H1 (cell line): ENCODE results near the gene PHKG2.

Source experiments
- EP300 ChIP-seq, 2 experiments: IDR thresholded peaks; 1 replicate in 1 of 2; 2 replicates in 1 of 2; pipeline ENCODE4 v1.6.1; 2011 to 2012; ENCODE audit warnings: low read depth in 2 of 2, low read length in 2 of 2, mild to moderate bottlenecking in 2 of 2, borderline replicate concordance in 1 of 2, inconsistent platforms in 1 of 2, moderate library complexity in 1 of 2
- HDAC6 ChIP-seq: IDR thresholded peaks from one replicate; pipeline ENCODE4 v1.7.1; 2012; ENCODE audit warnings: low read depth, mild to moderate bottlenecking, inconsistent platforms, low read length, moderate library complexity
- JUND ChIP-seq: IDR thresholded peaks from 2 replicates; pipeline ENCODE4 v1.6.1; 2011; ENCODE audit warnings: mild to moderate bottlenecking, improper control_type of control experiment, low read length
- MAFK ChIP-seq: IDR thresholded peaks from 2 replicates; pipeline ENCODE4 v1.6.1; 2012; ENCODE audit warnings: low read depth, mild to moderate bottlenecking, improper control_type of control experiment, low read length
- POLR2AphosphoS5 ChIP-seq: IDR thresholded peaks from 2 replicates; pipeline ENCODE4 v1.6.1; 2011; ENCODE audit warnings: low read depth, low read length
- SIN3A ChIP-seq, 2 experiments: IDR thresholded peaks in 1 of 2; conservative IDR thresholded peaks in 1 of 2; 2 replicates each; pipeline ENCODE4 v1.6.1; 2011 to 2012; ENCODE audit warnings: low read length in 2 of 2, improper control_type of control experiment in 1 of 2, low read depth in 1 of 2, mild to moderate bottlenecking in 1 of 2
- SP1 ChIP-seq: IDR thresholded peaks from 2 replicates; pipeline ENCODE4 v1.6.1; 2011; ENCODE audit warnings: low read depth, low read length
- TF ChIP-seq, protein P1 (sequence below): IDR thresholded peaks from 2 replicates; pipeline ENCODE4 v1.6.1; 2012; ENCODE audit warnings: low read length, inconsistent platforms
- TF ChIP-seq, protein P2 (sequence below), 3 experiments: IDR thresholded peaks; 1 replicate in 2 of 3; 2 replicates in 1 of 3; pipeline versions ENCODE4 v1.5.1 to v1.6.1; 2011; ENCODE audit warnings: low read length in 3 of 3, mild to moderate bottlenecking in 3 of 3, inconsistent platforms in 2 of 3, low read depth in 1 of 3, moderate library complexity in 1 of 3; ENCODE audit not compliant: insufficient read depth in 1 of 3; ENCODE audit errors: control extremely low read depth in 1 of 3

DNA sequence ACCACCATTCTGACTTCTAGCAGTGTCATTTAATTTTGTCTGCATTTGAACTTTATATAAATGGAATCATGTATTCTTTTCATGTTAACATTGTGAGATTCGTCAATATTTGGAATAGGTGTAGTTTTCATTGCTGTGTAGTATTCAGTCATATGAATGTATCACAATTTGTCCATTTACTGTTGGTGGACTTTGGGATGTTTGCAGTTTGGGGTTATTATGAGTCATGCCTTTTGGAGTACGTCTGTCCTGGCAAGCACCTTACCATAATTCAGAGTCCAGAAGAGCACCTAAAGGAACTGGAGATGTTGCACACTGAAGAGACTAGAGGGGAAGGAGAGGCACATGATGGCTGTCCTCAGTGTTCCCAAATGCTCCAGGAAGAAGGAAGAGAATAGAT lies 3.1 kb upstream of the PHKG2 start:
- TF ChIP-seq POLR2AphosphoS5 = no peak
- TF ChIP-seq, protein P1, sequence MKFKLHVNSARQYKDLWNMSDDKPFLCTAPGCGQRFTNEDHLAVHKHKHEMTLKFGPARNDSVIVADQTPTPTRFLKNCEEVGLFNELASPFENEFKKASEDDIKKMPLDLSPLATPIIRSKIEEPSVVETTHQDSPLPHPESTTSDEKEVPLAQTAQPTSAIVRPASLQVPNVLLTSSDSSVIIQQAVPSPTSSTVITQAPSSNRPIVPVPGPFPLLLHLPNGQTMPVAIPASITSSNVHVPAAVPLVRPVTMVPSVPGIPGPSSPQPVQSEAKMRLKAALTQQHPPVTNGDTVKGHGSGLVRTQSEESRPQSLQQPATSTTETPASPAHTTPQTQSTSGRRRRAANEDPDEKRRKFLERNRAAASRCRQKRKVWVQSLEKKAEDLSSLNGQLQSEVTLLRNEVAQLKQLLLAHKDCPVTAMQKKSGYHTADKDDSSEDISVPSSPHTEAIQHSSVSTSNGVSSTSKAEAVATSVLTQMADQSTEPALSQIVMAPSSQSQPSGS = no peak
- TF ChIP-seq, protein P2, sequence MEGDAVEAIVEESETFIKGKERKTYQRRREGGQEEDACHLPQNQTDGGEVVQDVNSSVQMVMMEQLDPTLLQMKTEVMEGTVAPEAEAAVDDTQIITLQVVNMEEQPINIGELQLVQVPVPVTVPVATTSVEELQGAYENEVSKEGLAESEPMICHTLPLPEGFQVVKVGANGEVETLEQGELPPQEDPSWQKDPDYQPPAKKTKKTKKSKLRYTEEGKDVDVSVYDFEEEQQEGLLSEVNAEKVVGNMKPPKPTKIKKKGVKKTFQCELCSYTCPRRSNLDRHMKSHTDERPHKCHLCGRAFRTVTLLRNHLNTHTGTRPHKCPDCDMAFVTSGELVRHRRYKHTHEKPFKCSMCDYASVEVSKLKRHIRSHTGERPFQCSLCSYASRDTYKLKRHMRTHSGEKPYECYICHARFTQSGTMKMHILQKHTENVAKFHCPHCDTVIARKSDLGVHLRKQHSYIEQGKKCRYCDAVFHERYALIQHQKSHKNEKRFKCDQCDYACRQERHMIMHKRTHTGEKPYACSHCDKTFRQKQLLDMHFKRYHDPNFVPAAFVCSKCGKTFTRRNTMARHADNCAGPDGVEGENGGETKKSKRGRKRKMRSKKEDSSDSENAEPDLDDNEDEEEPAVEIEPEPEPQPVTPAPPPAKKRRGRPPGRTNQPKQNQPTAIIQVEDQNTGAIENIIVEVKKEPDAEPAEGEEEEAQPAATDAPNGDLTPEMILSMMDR (IDR thresholded peaks at IDR 0.05; ENCODE audit: control extremely low read depth in 1 of 3, insufficient read depth in 1 of 3, low read depth in 1 of 3, low read length in 3 of 3) = no peak
- no peak for TF ChIP-seq EP300 (IDR thresholded peaks at IDR 0.05; ENCODE audit: borderline replicate concordance in 1 of 2, low read depth in 2 of 2, low read length in 2 of 2)
- TF ChIP-seq SIN3A (conservative IDR thresholded peaks at IDR 0.05 in 1 of 2, IDR thresholded peaks at IDR 0.05 in 1 of 2; ENCODE audit: low read depth in 1 of 2, low read length in 2 of 2) = no peak
- TF ChIP-seq MAFK = no peak
- no peak for TF ChIP-seq HDAC6
- TF ChIP-seq SP1 = no peak
- no peak for TF ChIP-seq JUND
